MV-4-11 (cell line): ENCODE results near the gene WNT11.

ENCODE experiments used
- DNase-seq: peaks from one replicate; lab custom pipeline; 2025; lab: John Stamatoyannopoulos, UW

WNT11 gene

GRCh38 chr11:76218449-76219178 lies 12.3 kb upstream of the WNT11 start:
- no peak for DNase-seq

- no peak for DNase-seq
Measured at GRCh38 chr11:76217653-76218160, 11.4 kb upstream of the WNT11 start.

GRCh38 chr11:76216536-76217325 lies 10.4 kb upstream of the WNT11 start:
- no peak for DNase-seq

GRCh38 chr11:76215941-76216340 lies 9.6 kb upstream of the WNT11 start:
- DNase-seq: no peak

- DNase-seq: peak; percentile 76
Measured at GRCh38 chr11:76214968-76215548, 8.8 kb upstream of the WNT11 start.

GRCh38 chr11:76214186-76214585 lies 7.9 kb upstream of the WNT11 start:
- no peak for DNase-seq

GRCh38 chr11:76212086-76213035 lies 6.1 kb upstream of the WNT11 start:
- no peak for DNase-seq

GRCh38 chr11:76210931-76211851 lies 4.9 kb upstream of the WNT11 start:
- DNase-seq: no peak

- DNase-seq: no peak
Measured at GRCh38 chr11:76209973-76210930, 4.0 kb upstream of the WNT11 start.

GRCh38 chr11:76209375-76209972 lies 3.2 kb upstream of the WNT11 start:
- no peak for DNase-seq

- DNase-seq: peak; percentile 28
Measured at GRCh38 chr11:76208438-76209374, 2.4 kb upstream of the WNT11 start.

- DNase-seq: peak; percentile 60
Measured at GRCh38 chr11:76207642-76208401, 1.5 kb upstream of the WNT11 start.

- DNase-seq: no peak
Measured at GRCh38 chr11:76206077-76206326, 300 bp downstream of the WNT11 start.

- DNase-seq: no peak
Measured at GRCh38 chr11:76205252-76206076, 838 bp downstream of the WNT11 start.

GRCh38 chr11:76203937-76204336 lies 2.4 kb downstream of the WNT11 start:
- DNase-seq: no peak

- DNase-seq: no peak
Measured at GRCh38 chr11:76203131-76203925, 3.0 kb downstream of the WNT11 start.
